ENCODE data around the gene GRIN2C.
A peak's percentile ranks its signal among the peaks of the same experiment; 100 is the strongest.

Gene GRIN2C

GRCh38 chr17:74863420-74864296, 4.0 kb upstream of the GRIN2C start:
- DNase-seq = peak; percentile 23

DNA sequence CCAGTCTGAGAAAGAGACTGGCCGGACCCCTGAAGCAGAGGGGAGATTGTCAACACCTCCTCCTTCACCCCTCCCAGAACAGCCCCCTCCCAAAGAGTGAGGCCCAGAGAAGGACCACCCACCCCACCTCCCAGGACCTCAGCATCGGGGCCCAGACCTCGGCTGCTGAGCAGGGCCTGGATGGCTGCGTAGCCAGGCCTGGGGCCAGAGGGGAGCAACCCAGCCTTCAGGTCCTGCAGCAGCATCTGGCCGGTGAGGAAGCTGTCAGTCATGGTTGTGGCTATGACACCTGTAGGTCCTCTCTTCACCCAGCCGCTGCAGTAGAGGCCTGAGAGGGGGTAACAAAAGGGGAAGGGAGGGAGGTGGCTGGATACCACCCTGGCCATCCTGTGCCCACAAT, 3.2 kb upstream of the GRIN2C start:
- no peak for DNase-seq

DNA sequence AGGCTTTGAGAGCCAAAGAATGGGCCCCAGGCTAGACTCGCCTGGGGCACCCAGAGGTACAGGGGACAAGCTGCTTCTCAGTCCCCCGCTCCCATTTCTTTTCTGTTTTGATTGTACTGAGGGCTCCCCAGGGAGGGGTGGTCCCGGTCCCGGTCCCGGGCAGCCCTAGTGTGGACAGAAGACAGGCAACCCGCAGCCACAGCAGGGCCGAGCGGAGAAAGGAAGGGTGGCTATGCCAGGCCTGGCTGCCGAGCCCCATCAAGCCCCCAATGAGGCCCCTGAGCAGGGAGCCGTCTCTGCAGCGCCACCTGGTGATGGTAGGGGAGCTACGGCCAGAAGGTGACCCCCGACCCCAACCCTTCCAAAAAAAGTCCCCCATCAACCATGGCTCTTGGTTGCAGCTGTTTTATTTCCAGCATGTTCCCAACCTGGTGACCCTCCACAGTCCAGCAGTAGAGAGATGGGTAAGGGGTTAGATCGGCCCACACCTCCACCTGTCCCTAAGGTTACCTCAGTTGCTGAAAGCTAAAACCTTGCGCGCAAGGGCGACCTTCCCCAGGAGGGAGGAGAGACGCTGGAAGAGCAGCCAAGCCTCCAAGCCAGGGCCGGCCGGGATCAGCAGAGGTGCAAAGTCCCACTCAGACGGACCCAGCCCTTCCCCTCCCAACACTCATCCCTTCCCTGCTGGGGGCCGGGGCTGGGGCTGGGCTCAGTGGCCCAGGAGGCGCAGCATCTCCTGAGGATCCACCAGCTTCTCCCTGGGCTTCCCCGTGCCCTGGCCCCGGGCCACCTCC, 2.6 kb upstream of the GRIN2C start:
- no peak for DNase-seq

GRCh38 chr17:74861662-74862107, 2.0 kb upstream of the GRIN2C start:
- DNase-seq = no peak

GRCh38 chr17:74860872-74861661, 1.4 kb upstream of the GRIN2C start:
- no peak for DNase-seq

- DNase-seq = no peak
Measured at GRCh38 chr17:74860229-74860871, 665 bp upstream of the GRIN2C start.

GRCh38 chr17:74858672-74859458, 820 bp downstream of the GRIN2C start:
- DNase-seq = no peak

DNA sequence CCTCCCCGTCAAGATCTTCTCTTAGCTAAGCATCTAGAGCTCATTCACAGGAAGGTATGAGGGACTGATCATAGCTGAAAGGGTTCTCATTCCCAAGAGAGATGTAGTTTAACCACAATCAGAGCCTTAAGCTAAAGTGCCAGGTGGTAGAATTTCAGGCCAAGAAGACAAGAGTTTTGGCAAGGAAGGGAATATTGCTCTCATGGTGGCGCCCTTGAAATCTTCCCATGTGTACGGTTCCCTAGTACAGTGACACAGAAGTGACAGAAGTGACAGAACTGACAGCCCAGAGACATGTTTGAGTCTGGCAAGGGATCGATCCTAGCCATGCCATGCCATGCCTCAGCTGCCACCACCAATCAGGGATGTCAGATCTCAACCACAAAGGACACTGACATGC, 2.5 kb downstream of the GRIN2C start:
- no peak for DNase-seq

DNA sequence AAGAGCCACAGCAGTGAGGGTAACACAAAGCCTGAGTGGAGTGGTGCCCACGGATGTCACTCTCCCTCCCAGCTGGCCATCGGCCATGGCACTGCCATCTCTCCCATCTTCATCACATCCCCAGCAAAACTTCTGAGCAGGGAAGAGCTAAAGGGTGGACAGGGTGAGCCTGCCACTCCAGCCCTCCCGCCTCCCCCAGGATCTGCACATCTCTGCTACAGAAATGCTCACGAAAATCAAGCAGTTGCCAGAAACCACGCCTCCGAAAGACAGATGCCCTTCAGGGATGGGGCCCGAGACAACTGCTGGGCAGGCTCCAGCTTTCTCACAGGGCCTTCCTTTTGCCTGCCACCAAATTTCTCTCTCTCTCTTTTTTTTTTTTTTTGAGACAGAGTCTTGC, 3.6 kb downstream of the GRIN2C start:
- no peak for DNase-seq

DNA sequence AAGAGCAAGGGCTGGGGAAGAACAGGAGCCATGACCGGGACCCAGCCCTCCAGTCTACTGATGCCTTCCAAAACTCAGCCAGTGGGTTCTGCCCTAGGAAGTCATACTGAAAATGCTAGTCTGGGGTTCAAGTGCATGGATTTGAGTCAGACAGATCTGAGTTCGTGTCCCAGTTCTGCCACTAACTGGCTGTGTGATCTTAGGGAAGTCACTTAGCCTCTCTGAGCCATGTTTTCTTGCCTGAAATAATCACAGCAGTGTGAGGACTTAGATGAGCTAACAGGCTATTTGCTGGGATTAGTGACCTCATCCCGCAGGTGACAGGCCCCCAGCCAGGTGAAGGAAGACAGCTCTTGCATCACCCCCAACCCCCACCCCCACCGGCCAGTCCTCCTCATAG, 4.4 kb downstream of the GRIN2C start:
- no peak for DNase-seq

DNA sequence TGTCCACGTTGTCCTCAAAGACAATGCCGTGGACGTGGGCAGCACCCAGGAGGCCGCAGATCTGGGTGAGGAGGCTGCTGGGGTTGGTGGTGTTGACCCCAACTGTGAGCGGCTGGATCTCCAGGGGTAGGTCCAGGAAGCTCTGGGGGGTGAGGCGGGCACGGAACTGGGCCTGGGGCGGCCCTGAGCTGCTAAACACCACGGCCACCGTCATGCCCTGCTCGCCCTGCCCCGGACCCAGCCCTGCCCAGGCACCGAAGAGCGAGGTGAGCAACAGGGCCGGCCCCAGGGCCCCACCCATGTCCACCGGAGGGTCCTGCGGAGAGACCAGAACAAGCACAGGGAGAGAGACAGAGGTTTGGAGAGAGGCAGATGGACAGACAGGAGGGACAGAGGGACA, 4.9 kb downstream of the GRIN2C start:
- DNase-seq = no peak

DNA sequence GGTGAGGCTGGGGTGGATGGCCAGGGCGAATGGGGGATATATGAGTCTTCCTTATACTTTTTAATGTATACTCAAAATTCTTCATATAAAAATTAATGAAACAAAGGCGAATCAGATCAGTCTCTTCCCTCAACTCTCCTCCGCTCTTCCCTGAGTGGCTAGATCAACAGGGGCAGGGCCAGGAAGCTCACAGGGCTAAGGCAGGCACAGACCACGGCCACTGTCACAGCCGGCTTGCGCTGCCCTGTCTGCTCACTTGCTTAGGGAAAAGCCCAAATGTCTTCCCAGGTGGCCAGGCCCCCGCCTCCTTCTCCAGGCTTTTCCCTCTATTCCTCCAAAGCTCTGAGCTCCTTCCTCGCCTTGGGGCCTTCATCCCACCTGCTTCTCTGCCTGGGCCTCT, 6.0 kb downstream of the GRIN2C start:
- no peak for DNase-seq

- DNase-seq = no peak
Measured at GRCh38 chr17:74853048-74853397, 6.7 kb downstream of the GRIN2C start.

- DNase-seq = no peak
Measured at GRCh38 chr17:74852237-74853047, 7.2 kb downstream of the GRIN2C start.

GRCh38 chr17:74851612-74852236, 8.0 kb downstream of the GRIN2C start:
- no peak for DNase-seq

DNA sequence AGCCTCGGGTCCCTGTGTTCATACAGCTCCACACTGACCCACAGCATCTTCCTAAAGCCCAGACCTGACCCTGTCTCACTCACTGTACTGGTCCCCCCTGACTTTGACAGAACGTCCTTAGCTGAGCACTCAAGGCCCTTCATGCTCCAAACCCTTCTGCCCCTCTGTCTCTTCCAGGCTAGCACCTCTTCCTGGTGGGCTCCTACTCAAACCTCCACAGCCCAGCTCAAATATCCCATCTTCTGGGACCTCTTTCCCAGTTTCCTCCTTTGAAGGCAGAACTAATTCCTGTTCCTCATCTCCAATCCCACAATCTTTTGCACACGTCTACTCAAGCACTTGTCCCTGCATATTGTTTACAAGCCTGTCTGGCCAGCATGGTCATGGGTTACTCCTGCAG, 8.8 kb downstream of the GRIN2C start:
- no peak for DNase-seq

DNA sequence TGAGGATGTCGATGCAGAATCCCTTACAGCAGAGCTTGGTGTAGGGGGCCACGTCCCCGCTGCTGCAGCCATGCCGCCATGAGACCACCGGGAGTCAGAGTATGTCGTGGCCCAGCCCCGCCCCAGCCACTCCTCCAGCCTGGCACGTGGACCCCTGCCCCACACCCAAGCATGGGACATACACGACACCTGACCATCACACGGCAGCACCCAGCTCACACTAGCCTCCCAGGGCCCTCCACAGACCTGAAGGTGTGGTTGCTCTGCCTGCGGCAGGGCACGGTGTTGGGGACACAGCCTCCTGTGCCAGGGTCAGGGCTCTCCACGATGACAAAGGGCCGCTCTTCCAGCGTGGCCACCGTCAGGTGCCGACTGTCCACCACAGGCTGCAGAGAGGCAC, 9.4 kb downstream of the GRIN2C start:
- no peak for DNase-seq

GRCh38 chr17:74848656-74849399, 10.9 kb downstream of the GRIN2C start:
- DNase-seq = no peak

- no peak for DNase-seq
Measured at GRCh38 chr17:74846621-74847020, 13.1 kb downstream of the GRIN2C start.

DNA sequence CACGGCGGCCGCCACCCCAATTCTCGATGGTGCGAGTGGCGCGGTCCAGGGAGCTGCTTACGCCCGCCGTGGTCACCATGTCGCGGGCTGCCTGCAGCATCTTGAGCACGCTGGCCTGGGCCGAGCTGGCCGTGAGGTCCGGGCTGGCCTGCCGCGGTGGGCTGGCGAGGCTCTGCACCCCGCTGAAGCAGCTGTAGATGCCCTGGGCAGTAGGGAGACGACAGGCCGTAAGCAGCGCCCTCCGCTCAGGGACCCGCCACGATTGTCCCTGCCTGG, 16.4 kb downstream of the GRIN2C start:
- no peak for DNase-seq

All from HCEC 1CT (cell line).